K562 (cell line): ENCODE measurements around the gene JAKMIP2. TPM values are rescaled to one million over a fixed set of nuclear protein-coding genes. Genes with fewer than 3 reads are reported as not detected.

Experiments used
- ATAC-seq: fragments of 200-7000 bp; cut with Tn5 transposase; 3 replicates; pipeline ENCODE4 v1.9.1; 2020; ENCODE audit warnings: moderate library complexity
- BruUV-seq: library from RNA; stranded (reverse); fragments of 400-500 nt; replicated peaks from 2 replicates; lab custom pipeline; 2021; lab: Mats Ljungman, UMichigan
- CTCF ChIA-PET: fragments of 300-600 bp; formaldehyde crosslinking; extraction: SDS; loops from one replicate; lab custom pipeline; 2021; ENCODE audit warnings: low intra/inter-chr PET ratio; lab: Yijun Ruan, JAX
- POLR2A ChIA-PET: fragments of 300-600, 350-650 bp; sonication (Branson Sonifier 250); formaldehyde crosslinking; extraction: SDS; loops from one replicate; lab custom pipeline; 2021; ENCODE audit warnings: antibody characterized with exemption, inconsistent platforms; lab: Yijun Ruan, JAX
- DNase-seq, 4 experiments: peaks; one replicate each; pipeline versions ENCODE4 v3.0.0 to v3.0.0-alpha.2; 2011 to 2018; ENCODE audit warnings: low spot score in 3 of 4, mixed read lengths in 3 of 4; ENCODE audit errors: extremely low read depth in 1 of 4
- FAIRE-seq: peaks from 2 replicates; lab custom pipeline; 2011; peaks lifted over from hg19 to GRCh38; lab: Jason Lieb, UNC
- H2AFZ ChIP-seq: 2 replicates; pipeline ENCODE4 v1.6.0; 2011; ENCODE audit warnings: low read depth, low read length, control low read depth, inconsistent platforms
- H3K27ac ChIP-seq: fragments of 200-600 bp; 3 replicates; pipeline ENCODE4 v1.8.0; 2011; ENCODE audit warnings: low read depth, mild to moderate bottlenecking, control low read depth, inconsistent platforms, low read length, moderate library complexity, mixed read lengths; ENCODE audit errors: extremely low read depth
- H3K27me3 ChIP-seq, 2 experiments: fragments of 300-600 bp in 1 of 2; 2 replicates in 1 of 2; 3 replicates in 1 of 2; pipeline versions ENCODE4 v1.6.0 to v1.8.0; 2011; ENCODE audit warnings: inconsistent platforms in 2 of 2, low read length in 2 of 2, mild to moderate bottlenecking in 1 of 2, mixed read lengths in 1 of 2, moderate library complexity in 1 of 2; ENCODE audit not compliant: control insufficient read depth in 2 of 2, insufficient read depth in 2 of 2
- H3K36me3 ChIP-seq: fragments of 300-600 bp; 3 replicates; pipeline ENCODE4 v1.8.0; 2011; ENCODE audit warnings: mild to moderate bottlenecking, low read length, inconsistent platforms; ENCODE audit not compliant: control insufficient read depth, insufficient read depth
- H3K4me1 ChIP-seq, 2 experiments: fragments of 200-600 bp in 1 of 2; replicated peaks in 1 of 2; 2 replicates in 1 of 2; 3 replicates in 1 of 2; pipeline versions ENCODE4 v1.5.1 to v1.8.0; 2011; ENCODE audit warnings: inconsistent platforms in 2 of 2, low read length in 2 of 2, mild to moderate bottlenecking in 1 of 2, mixed read lengths in 1 of 2, moderate library complexity in 1 of 2; ENCODE audit not compliant: control insufficient read depth in 2 of 2, insufficient read depth in 2 of 2
- H3K4me2 ChIP-seq: 2 replicates; pipeline ENCODE4 v1.6.1; 2011; ENCODE audit warnings: low read length, control low read depth, inconsistent platforms, mixed read lengths; ENCODE audit not compliant: insufficient read depth
- H3K4me3 ChIP-seq: fragments of 200-600 bp; sonication (generic), shearing (Covaris generic); 2 replicates; pipeline ENCODE4 v1.5.1; 2016; ENCODE audit warnings: control low read depth, inconsistent platforms
- H3K79me2 ChIP-seq: fragments of 200-600 bp; 3 replicates; pipeline ENCODE4 v1.8.0; 2011; ENCODE audit warnings: low read length, inconsistent platforms; ENCODE audit not compliant: control insufficient read depth, insufficient read depth
- H3K9ac ChIP-seq, 2 experiments: 2 replicates each; pipeline versions ENCODE4 v1.6.0 to v1.6.1; 2011; ENCODE audit warnings: low read depth in 2 of 2, low read length in 2 of 2, control low read depth in 1 of 2, inconsistent platforms in 1 of 2, mild to moderate bottlenecking in 1 of 2, mixed read lengths in 1 of 2; ENCODE audit not compliant: insufficient read depth in 1 of 2
- H3K9me1 ChIP-seq: one replicate; pipeline ENCODE4 v1.6.0; 2011; ENCODE audit warnings: inconsistent platforms, mild to moderate bottlenecking, low read length, moderate library complexity; ENCODE audit not compliant: control insufficient read depth, insufficient read depth
- H3K9me3 ChIP-seq: replicated peaks from 2 replicates; pipeline ENCODE4 v1.5.1; 2011; ENCODE audit warnings: low read depth, low read length, inconsistent platforms; ENCODE audit not compliant: control insufficient read depth, insufficient read depth
- H4K20me1 ChIP-seq: replicated peaks from 2 replicates; pipeline ENCODE4 v1.6.1; 2011; ENCODE audit warnings: low read length, inconsistent platforms, mixed read lengths; ENCODE audit not compliant: control insufficient read depth, insufficient read depth
- ELF2 ChIP-seq: fragments of 250-450 bp; sonication (Bioruptor Pico); IDR thresholded peaks from 2 replicates; pipeline ENCODE4 v1.5.0; 2021; ENCODE audit warnings: mild to moderate bottlenecking
- FOS ChIP-seq: IDR thresholded peaks from 3 replicates; pipeline ENCODE4 v1.6.1; 2011; ENCODE audit not compliant: insufficient read length; ENCODE audit errors: extremely low read depth
- POLR2G ChIP-seq: fragments of 200-400 bp; formaldehyde crosslinking; IDR thresholded peaks from 2 replicates; pipeline ENCODE4 v1.6.1; 2017; ENCODE audit warnings: low read depth, mild to moderate bottlenecking, antibody characterized with exemption, low read length, moderate library complexity
- RBM22 ChIP-seq: fragments of 200-400 bp; formaldehyde crosslinking; IDR thresholded peaks from 2 replicates; pipeline ENCODE4 v1.6.1; 2018; ENCODE audit warnings: low read length, low read depth; ENCODE audit not compliant: poor library complexity, severe bottlenecking
- WGBS: fragments of 100-300 bp; shearing (Covaris generic); methylation state at CpG from one replicate; pipeline ENCODE4 v1.1.6; 2016; ENCODE audit warnings: low coverage, mixed read lengths; ENCODE audit not compliant: insufficient coverage; ENCODE audit errors: missing lambda C conversion rate; 5-methylcytosine and 5-hydroxymethylcytosine counted together
- in situ Hi-C: fragments of 300-500 bp; cut with MboI; formaldehyde crosslinking; loops from 4 replicates; pipeline ENCODE4 v1.15.0; 2018; ENCODE audit warnings: inconsistent platforms, mixed read lengths
- intact Hi-C: fragments of 100-400 bp; cut with micrococcal nuclease; formaldehyde crosslinking; loops from 2 replicates; pipeline ENCODE4 v1.14.2; 2022
- polyA plus RNA-seq, 8 experiments: library from polyadenylated mRNA; depleted of rRNA in 4 of 8; stranded (reverse) in 5 of 8; unstranded in 3 of 8; fragments of >200 nt; fragmentation: Nextera tagmentation in 2 of 8; fragmentation: Illumina TruSeq in 1 of 8; extraction: Ambion mirVana in 2 of 8; extraction: Trizol in 1 of 8; gene quantifications; 2 replicates each; pipeline versions ENCODE4 v1.2.1 to v1.2.3, GENCODE V29; 2011 to 2014; ENCODE audit warnings: inconsistent platforms in 1 of 8, missing spikeins in 1 of 8
- total RNA-seq, 7 experiments: library from RNA; depleted of rRNA in 6 of 7; stranded (reverse); fragments of >200 nt in 6 of 7; fragmentation: Illumina TruSeq in 2 of 7; extraction: Trizol in 2 of 7; gene quantifications; 2 replicates each; pipeline versions ENCODE4 v1.2.1 to v1.2.3, GENCODE V29; 2011 to 2021; ENCODE audit warnings: low replicate concordance in 1 of 7
- TF ChIP-seq, protein P1 (sequence below): fragments of 450-650 bp; conservative IDR thresholded peaks from 2 replicates; pipeline ENCODE4 v1.6.1; 2016; ENCODE audit warnings: missing genetic modification characterization, low read depth, mild to moderate bottlenecking, missing compliant biosample characterization, moderate library complexity

The JAKMIP2 gene
- total and polyA plus RNA-seq, 9 of the 15 experiments (the other 6 are each of a cell fraction or from before 2014, with no cell fraction given): not detected

DNA sequence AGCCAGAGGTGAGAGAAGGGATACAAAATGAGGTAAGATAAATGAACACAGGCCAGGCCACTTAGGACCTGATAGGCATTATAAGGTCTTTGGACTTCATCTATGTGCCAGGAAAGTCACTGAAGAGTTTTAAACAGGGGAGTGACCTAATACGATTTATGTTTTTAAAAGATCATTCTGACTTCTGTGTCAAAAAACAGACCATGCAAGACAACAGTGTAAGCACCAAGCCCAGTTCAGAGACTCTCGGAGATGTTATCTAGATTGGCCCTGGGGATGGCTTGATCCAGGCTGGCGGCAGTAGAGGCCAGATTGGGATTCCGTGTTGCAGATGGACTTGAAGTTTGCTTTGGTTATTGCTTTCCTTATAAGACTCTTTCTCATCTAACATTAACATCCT lies 229.6 kb downstream of the JAKMIP2 start (continued):
- TF ChIP-seq, protein P1, sequence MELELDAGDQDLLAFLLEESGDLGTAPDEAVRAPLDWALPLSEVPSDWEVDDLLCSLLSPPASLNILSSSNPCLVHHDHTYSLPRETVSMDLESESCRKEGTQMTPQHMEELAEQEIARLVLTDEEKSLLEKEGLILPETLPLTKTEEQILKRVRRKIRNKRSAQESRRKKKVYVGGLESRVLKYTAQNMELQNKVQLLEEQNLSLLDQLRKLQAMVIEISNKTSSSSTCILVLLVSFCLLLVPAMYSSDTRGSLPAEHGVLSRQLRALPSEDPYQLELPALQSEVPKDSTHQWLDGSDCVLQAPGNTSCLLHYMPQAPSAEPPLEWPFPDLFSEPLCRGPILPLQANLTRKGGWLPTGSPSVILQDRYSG (tag): no peak

DNA sequence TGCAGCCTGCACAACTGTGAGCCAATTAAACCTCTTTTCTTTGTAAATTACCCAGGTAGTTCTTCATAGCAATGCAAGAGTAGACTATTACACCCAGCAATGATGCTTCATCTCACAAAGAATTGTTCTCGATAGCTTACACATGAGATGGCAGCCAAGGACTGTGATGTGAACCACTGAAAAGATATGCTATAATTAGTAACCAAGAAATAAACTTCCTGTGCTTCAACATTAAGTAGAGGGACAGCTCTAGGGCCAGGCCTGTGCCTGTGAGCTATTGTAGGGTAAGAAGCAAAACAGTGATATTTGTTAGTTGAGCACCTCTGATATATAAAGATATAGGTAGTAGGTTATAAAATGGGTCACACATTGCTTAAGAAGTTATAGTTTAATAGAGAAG lies 230.9 kb downstream of the JAKMIP2 start:
- no peak overlapping the region for H3K27ac ChIP-seq
- ATAC-seq: no peak
- no peak for TF ChIP-seq ELF2 (CRISPR knock-in tag)
- no peak for TF ChIP-seq POLR2G
- TF ChIP-seq FOS: no peak
- no peak for TF ChIP-seq RBM22
- TF ChIP-seq, all 486 proteins: peak for 0
- ChIA-PET POLR2A (no interaction called here), CTCF (no interaction called here)
- DNase-seq (no peak), FAIRE-seq (no peak)
- Histone ChIP-seq H3K9ac (no peak overlapping the region), H3K9me3 (no peaks in the 10 kb centered on the region), H4K20me1 (no peaks in the 10 kb centered on the region), H3K4me2 (no peak overlapping the region), H3K36me3 (no peaks in the 10 kb centered on the region), H3K9me1 (no peaks in the 10 kb centered on the region), H2AFZ (no peak overlapping the region), H3K79me2 (no peaks in the 10 kb centered on the region), H3K4me1 (no peaks in the 10 kb centered on the region), H3K4me3 (no peak overlapping the region), H3K27me3 (no peaks in the 10 kb centered on the region)
- in situ Hi-C loops (no loop called here), intact Hi-C loops (no loop called here)
- BruUV-seq: no TSS peak
- 0% methylated on average over 1 of the region's 1 CpG for WGBS
